Stimulated activated CD8-positive, alpha-beta memory T cell treated with anti-CD3 and anti-CD28 coated beads, Interleukin-7, amount 100 ng/mL, for 1 hour (primary cell): ENCODE results near the gene DNAH10.
"Not testable (repeated sequence)": the region's sequence is repeated elsewhere in the genome, so short reads cannot be mapped to it uniquely, and the experiment has no call there.

ENCODE experiments used
- DNase-seq, 2 donors: peaks; one replicate each; pipeline ENCODE4 v3.0.0-alpha.2; 2020; ENCODE audit warnings: low read depth in 2 of 2

The DNAH10 gene

DNA sequence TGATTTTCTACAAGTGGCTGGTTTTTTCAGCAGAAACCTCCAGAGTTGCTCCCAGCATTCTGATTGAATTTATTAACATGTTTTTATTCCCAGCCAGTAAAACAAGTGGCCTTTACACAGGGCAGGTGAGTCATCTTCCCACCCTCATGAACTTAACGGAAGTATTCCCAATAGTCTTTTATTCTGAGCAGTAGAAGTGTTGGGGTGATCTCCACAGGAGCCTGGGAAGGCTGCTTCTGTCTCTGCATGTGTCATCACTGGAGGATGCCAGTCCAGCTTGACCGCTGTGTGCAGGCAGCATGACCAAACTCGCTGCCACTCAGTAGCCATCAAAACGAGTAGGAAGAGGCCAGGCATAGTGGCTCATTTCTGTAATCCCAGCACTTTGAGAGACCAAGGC is 13.4 kb upstream of the DNAH10 start:
- DNase-seq, result no peak

DNA sequence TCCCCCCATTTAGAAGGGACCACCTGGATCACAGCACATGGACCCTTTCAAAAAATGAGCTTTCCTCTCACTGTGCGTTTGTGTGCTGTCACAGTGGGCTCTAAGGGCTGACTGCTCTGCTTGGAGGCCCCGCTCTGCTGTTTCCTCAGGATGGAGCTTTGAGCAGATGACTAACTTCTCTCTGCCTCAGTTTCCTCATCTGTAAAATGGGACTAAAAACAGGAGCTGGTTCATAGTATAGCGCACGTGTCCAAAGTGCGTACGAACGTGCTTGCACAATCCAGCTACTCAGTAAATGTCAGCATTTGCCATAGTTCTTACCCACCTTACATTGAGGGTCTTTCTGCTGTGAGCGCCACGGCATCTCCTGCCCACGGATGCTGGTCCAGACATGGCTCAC is 12.7 kb upstream of the DNAH10 start:
- no peak for DNase-seq

DNA sequence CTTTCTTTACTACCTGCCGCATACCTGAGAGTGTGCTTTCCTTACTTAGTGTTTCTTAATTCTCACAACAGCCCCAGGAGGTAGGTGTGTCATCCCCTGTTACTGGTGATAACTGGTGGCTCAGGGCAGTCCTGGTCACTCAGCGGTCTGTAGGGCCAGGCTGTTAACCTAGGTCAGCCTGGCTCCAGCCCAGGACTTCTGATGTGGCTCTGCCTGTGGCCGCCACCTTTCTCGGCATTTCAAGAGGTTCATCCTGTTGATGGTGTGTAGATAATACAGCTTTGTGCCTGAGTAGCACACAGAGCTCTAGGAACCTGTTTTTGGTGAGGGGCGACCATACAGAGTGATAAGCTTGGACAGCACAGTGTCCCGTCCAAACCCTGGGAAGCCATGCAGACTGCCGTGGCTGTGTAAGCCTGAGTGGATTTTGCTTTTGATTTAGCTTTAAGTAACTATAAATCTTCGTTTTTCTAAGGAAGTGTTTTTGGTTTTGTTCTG is 11.9 kb upstream of the DNAH10 start:
- DNase-seq, result no peak

DNA sequence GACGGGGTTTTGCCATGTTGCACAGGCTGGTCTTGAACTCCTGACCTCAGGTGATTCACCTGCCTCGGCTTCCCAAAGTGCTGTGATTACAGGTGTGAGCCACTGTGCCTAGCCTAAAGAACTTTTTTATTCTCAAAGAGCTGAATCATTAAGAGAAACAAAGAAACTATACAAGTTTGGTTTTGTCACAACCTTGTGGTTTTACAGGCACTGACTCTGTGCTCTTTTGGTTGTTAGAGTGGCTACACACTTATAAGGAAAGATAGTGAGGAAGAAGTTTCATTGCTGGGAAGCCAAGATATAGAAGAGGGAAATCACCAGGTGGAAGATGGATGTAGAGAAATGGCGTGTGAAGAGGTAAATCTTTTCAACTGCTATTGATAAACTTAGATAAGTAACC is 10.1 kb upstream of the DNAH10 start:
- no peak for DNase-seq

DNA sequence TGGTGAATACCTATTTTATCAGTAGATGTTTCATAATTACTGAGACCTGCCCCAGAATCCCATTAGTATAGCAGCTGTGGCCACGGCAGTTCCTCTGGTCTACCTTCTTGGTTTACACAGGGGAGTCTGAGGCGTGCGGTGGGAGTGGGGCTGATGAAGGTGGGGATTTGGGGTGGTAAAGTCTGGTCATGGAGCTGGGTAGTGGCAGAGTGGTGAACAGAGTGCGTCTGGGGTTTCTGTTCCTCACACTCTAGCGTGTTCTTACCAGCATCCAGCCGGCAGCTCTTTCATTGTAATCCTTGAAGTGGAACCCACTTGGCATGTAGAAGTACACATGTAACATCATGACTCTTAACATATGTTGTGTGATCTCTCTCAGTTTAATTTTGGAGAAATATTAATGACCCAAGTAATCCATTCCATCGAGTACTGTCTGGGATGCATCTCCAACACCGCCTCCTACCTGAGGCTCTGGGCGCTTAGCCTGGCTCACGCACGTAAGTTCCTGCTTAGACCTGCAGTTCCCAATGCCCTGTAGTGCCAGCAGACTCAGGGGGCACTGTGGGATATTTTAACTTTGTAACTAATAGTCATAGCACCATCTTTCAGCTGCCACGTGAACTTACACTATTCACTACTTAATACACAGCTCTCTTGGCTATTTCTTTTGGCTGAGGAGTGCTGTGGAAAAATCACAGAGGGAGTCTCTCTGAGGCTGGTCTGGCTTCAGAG is 7.9 kb upstream of the DNAH10 start:
- DNase-seq, result no peak

DNA sequence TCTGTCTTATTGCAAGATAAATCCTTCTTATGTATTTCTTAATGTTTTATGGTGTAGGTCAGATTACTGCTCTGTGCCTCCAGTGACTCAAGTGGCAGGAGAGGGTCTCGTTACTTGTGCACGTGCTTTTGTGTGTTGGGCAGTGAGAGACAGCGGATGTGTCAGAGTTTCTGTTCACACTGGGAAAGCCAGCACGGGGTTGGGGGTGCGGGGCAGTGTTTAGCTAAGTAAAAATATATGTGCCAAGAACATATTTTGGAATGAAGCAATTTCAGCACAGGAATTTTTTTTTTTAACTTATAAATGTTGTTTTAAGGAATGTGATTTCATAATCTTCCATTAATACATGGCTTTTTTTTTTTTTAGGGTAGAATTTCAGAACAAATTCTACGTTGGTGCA is 4.5 kb upstream of the DNAH10 start:
- DNase-seq, result no peak

DNA sequence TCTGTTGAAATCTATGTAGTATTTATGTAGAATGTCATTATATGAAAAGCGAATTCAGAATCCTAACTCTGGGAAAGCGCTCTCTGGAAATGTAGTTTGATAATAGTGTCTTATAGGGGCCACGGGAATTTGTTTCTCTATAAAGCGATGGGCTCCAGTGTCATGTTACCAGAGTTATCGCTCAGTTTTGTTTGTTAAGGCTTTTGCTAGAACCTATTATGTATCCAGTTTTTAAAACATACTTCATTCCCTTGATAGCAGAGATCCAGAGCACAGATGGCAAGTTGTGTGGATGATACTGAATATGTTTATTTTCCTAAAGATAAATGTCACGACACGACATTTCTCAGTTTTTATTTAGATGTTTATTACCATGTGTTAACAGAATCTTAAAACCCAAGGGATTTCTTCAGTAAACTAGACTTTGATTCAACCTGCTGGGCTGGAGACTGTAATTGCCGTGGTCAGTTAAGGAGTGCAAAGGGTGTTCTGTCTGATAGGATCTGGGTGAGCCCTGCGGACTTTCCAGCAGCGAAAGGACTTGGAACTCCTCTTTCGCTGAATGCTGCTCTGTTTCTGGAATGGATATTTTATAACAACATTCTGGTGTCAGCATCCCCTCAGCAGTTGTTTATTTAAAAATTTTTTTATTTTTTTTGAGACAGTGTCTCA is 1.7 kb upstream of the DNAH10 start:
- DNase-seq, result no peak

DNA sequence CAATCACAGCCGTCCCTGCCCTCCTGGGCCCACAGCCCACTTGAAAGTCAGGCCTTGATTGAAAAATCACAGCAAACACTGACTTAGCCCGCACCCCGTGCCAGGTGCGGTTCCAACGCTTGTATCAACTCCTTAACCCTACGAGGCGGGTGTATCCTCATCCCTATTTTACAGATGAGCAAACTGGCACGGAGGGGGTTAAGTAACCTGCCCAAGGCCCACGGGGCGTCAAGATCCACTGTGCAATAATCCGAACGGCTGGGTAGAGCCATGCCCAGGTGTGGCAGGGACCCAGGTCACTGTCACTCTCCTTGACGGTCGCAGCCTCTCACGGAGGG is 583 bp downstream of the DNAH10 start:
- DNase-seq, result no peak

DNA sequence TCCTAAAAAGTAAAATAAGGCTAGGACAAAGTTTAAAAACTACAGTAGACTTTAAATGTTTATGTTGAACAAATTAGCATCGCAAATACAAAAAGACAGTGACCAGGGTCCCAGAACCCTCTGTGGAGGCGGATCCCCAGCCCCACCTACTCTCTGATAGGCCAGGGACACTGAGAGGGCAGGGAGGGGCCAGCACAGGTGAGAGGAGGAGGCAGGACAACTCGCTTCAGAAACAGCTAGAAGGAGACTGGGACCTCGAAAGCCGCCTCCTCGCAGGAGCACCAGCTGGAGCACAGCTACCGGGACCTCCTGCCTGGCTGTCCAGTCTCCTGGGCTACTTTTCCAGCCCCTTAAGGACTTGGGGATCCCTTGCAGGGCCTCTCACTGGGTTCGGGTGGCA is 992 bp downstream of the DNAH10 start:
- DNase-seq, result no peak

DNA sequence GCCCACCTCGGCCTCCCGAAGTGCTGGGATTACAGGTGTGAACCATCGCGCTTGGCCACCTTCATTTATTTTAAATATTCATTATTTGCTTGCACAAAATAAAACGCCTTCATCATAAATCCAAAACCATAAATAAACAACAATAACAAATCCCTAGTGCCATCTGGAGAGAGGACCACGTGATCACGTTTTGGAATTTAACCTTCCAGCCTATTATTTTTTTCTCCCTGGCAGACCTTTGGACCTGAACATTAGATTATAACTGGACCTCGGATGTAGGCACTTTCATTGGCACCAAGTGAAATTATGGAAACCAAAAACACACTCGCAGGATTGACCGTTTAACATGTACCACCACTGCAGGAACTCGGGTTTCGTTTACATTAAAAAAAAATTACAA is 2.0 kb downstream of the DNAH10 start:
- DNase-seq, result no peak

DNA sequence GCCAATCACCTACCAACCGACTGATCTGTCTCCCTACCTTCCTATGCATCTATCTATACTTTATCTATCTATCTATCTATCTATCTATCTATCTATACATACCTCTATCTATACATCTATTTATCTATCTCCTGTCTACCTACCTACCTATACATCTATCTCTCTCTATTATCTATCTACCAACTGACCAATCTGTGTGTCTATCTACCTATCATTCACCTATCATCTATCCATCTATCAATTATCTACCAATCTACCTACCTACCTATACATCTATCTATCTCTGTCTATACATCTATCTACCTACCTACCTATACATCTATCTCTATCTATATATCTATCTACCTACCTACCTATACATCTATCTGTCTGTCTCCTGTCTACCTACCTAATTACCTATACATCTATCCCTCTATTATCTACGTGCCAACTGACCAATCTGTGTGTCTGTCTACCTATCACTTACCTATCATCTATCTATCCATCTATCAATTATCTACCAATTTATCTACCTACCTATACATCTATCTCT is 3.5 kb downstream of the DNAH10 start:
- no peak for DNase-seq

DNA sequence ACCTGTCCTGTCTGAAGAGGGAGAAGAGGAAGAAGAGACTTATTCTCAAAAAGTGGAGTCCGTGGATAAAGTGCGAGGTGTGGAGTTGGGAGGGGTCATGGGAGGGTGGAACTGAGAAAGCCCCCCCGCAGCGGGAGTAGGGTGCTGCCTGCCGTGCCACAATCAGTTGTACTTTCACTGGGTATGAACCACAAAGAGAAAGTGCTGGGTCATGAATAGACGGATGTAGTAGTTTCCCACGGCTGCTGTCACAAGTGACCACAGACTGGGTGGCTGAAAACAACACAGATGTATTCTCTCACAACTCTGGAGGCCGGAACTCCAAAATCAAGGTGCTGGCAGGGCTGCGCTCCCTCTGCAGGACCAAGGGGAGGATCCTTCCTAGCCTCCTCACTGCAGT is 5.5 kb downstream of the DNAH10 start:
- DNase-seq, result no peak

DNA sequence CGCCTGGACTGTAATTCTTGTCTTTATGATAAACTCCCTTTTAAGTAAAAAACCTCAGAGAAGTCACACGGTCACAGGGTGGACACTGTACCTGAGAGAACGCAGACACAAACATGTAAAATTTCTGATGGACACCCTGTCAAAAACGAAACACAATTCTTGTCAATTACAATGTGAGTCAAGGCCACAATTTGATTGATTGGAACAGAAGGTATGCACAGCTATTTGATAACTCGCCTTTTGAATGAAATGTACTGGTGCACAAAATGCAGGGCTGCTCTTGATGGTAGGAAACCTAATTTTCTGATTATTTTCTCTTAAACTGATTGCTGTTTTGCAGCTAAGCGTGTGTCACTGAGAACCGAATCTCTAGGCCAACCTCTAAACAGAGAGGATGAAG is 9.2 kb downstream of the DNAH10 start:
- no peak for DNase-seq

DNA sequence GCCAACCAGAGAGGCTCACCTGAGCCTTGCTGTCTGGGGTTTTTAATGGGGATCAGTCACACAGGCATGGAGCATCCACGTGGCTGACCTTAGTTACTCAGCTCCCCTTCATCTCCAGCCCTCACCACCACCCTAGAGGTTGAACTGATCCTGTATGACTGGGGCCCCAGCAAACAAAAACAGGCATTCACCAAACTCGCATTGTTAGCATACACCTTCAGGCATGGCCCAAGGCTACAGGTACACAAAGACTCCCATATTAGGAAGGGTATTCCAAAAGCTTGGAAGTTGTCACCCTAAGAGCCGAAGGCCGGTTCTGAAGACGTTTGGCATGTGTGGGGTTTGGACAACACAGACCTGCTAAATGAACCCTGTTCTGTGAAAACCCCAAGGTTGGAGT is 10.0 kb downstream of the DNAH10 start:
- DNase-seq, result no peak

DNA sequence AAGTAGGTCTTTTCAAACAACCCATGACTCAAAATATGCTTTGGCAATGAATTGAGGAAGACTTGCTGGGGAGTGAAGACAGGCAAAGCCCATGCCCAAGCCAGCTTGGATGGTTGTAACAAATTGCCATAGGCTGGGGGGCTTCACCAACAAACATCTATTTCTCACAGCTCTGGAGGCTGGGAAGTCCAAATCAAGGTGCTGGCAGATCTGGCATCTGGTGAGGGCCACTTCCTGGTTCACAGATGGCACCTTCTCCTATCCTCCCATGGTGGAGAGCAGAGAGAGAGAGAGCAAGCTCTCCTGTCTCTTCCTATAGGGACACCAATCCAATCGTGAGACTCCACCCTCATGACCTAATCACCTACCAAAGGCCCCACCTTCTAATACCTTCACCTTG is 11.3 kb downstream of the DNAH10 start:
- DNase-seq, result no peak

DNA sequence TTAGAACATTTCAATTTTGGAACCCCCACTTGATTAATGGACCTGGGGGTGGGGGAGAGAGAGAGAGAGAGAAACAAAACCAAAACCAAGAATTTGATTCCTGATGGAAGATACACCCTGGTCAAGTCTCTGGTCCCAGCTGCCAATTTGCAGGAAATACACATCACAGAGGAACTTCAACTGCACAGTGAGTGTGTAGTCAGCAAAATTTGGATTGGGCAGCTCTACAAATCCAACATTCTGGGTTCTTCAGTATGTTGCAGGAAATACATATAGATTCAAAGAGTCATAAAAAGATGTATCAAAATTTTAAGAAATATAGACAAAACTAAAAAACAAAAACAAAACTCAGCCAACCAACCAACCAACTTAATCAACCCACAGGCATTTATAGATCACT is 17.4 kb downstream of the DNAH10 start:
- DNase-seq, result no peak

DNA sequence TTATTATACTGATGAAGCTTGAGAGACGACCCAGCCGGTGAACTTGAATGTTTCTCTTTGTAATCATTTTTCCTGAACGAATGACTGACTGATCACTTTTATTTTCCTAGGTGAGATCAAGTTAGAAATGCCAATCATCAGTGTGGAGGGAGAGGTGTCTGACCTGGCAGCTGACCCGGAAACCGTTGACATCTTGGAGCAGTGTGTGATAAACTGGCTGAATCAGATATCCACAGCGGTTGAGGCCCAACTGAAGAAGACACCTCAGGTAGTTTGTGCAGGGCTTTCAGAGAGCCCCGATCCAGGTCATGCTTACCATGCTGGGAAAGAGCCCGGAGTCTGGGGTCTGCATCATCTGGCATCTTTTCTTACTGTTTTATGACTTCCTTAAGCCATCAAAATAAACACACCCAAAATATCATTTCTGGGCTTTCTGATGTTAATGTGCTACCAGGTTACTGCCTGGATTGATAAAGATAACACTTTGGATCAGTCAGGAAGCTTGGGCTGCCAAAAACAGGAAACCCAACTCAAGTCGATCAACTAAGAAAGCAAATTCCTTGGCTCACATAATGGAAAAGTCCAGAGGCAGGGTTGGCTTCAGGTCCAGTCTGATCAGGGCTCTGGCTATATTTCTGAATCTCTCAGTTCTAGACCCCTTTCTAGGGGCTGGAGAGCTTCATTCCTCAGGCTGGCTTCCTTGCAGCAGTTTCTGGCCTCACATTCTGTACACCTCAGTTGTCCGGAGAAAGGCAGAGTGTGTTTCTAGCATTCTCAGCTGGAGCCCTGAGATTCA is 21.1 kb downstream of the DNAH10 start:
- no peak for DNase-seq

DNA sequence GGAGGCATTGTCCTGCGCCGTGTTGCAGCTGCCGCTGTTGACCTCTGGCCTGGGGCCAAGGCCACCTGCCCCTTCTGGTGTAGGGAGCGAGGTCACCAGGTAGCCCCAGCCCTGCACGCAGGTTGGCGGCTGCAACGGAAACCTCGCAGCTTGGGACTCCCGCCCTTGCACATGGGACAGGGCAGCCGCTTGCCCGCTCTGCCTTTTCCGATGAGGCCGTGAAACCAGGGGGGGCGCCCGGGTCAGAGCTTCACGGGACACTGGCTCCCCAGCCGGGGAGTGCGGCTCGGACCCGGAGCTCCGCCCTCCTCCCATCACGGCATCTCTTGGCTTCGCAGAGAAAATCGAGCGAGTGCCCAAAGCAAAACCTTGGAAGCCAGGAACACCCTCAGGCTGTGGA is 25.4 kb downstream of the DNAH10 start:
- DNase-seq, result no peak

DNA sequence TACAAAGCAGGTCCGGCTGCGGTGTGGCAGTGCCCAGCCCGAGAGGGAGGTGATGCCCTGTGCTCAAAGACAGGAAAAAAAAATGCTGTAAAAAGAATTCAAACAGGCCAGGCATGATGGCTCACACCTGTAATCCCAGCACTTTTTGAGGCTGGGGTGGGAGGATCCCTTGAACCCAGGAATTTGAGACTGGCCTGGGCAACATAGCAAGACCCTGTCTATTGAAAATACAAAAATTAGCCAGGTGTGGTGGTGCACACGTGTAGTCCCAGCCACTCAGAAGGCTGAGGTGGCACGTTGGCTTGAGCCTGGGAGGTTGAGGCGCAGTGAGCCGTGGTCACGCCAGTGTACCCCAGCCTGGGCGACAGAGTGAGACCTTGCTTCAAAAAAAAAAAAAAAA is 26.4 kb downstream of the DNAH10 start:
- DNase-seq, result no peak

DNA sequence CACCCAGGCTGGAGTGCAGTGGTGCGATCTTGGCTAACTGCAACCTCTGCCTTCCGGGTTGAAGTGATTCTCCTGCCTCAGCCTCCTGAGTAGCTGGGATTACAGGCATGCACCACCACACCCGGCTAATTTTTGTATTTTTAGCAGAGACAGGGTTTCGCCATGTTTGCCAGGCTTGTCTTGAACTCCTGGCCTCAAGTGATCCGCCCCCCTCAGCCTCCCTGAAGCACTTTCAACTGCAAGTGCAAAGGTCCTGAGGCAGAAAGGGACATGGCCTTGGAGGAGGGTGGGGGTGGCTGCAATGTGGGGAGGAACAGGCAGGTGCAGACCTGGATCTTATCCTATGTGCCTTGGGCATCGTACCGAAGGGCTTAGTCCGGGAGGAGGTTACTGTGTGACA is 27.3 kb downstream of the DNAH10 start:
- not testable (repeated sequence) for DNase-seq

DNA sequence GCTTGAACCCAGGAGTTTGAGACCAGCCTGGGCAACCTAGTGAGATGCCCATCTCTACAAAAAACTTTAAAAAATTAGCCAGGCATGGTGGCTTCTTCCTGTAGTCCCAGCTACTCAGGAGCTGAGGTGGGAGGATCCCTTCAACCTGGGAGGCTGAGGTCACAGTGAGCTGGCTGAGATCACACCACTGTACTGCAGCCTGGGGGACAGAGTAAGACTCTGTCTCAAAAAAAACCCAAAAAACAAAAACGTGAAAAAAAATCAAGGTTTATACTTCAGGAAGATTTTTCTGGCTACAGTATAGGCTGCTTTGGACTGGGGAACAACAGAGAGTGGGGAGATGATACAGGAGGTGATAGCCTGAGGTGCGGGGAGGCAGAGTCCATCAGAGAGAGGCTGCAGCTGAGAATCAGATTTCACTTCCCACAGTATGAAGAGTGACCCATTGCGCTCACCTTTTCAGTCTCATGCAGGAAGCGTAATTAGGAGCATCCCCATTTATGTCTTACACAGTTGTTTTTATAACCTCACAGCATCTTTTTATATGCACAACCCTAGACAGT is 28.9 kb downstream of the DNAH10 start:
- DNase-seq, result no peak

DNA sequence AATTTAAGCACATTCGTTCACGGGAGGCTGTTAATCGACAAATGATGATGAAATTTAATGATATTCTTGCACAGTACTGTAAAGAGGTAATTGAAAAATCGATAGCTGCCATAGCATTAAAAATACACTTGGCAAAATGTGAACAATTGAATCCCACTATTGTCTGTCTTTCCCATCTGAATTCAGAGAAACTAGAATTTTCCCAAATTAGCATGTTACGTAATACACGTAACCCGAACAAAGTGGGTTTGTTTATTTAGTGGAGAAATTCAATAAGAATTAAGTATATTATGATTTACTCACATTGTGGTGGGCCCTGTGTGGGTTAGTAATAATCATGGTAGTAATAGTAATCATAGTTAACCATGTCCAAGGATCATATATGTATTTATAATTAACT is 31.9 kb downstream of the DNAH10 start:
- no peak for DNase-seq
